HL-60/S4 (cell line): ENCODE results near the gene MLH3.
"Not testable (repeated sequence)": the region's sequence is repeated elsewhere in the genome, so short reads cannot be mapped to it uniquely, and the experiment has no call there.

Experiments used
- in situ Hi-C: fragments of 300-500 bp; cut with MboI; formaldehyde crosslinking; loops from 2 replicates; pipeline ENCODE4 v1.14.3; 2022; ENCODE audit warnings: low sequenced_read_pairs

MLH3 gene

GRCh38 chr14:74995781-74996180, 55.5 kb downstream of the MLH3 start:
- in situ Hi-C loops = not testable (repeated sequence)

- in situ Hi-C loops = not testable (repeated sequence)
Observed at GRCh38 chr14:74994182-74994581, 57.1 kb downstream of the MLH3 start.

GRCh38 chr14:74988993-74989392, 62.3 kb downstream of the MLH3 start:
- in situ Hi-C loops = no loop called here

- in situ Hi-C loops = no loop called here
Observed at GRCh38 chr14:74988131-74988530, 63.1 kb downstream of the MLH3 start.

GRCh38 chr14:74985806-74986205, 65.5 kb downstream of the MLH3 start:
- in situ Hi-C loops = no loop called here

- in situ Hi-C loops = no loop called here
Observed at GRCh38 chr14:74985028-74985310, 66.3 kb downstream of the MLH3 start.

GRCh38 chr14:74984236-74985027, 66.8 kb downstream of the MLH3 start:
- in situ Hi-C loops = no loop called here

- in situ Hi-C loops = no loop called here
Observed at GRCh38 chr14:74983343-74983742, 67.9 kb downstream of the MLH3 start.

- in situ Hi-C loops = no loop called here
Observed at GRCh38 chr14:74982661-74983060, 68.6 kb downstream of the MLH3 start.

- in situ Hi-C loops = no loop called here
Observed at GRCh38 chr14:74981833-74982232, 69.4 kb downstream of the MLH3 start.

- in situ Hi-C loops = no loop called here
Observed at GRCh38 chr14:74981462-74981782, 69.8 kb downstream of the MLH3 start.

- in situ Hi-C loops = no loop called here
Observed at GRCh38 chr14:74980731-74981461, 70.4 kb downstream of the MLH3 start.

- in situ Hi-C loops = no loop called here
Observed at GRCh38 chr14:74980398-74980730, 70.9 kb downstream of the MLH3 start.

- in situ Hi-C loops = no loop called here
Observed at GRCh38 chr14:74979442-74980397, 71.5 kb downstream of the MLH3 start.

GRCh38 chr14:74979029-74979428, 72.2 kb downstream of the MLH3 start:
- in situ Hi-C loops = no loop called here

GRCh38 chr14:74978416-74978947, 72.8 kb downstream of the MLH3 start:
- in situ Hi-C loops = no loop called here

GRCh38 chr14:74977901-74978385, 73.3 kb downstream of the MLH3 start:
- in situ Hi-C loops = no loop called here

- in situ Hi-C loops = no loop called here
Observed at GRCh38 chr14:74977164-74977900, 73.9 kb downstream of the MLH3 start.

GRCh38 chr14:74976264-74977113, 74.8 kb downstream of the MLH3 start:
- in situ Hi-C loops = no loop called here
